ENCODE data around the gene CBFA2T3.
"Not testable (repeated sequence)": the region's sequence is repeated elsewhere in the genome, so short reads cannot be mapped to it uniquely, and the experiment has no call there.

The CBFA2T3 gene

GRCh38 chr16:88906535-88907105, 70.4 kb downstream of the CBFA2T3 start:
- DNase-seq (ENCODE audit: low read depth) = no peak

GRCh38 chr16:88906020-88906419, 71.0 kb downstream of the CBFA2T3 start:
- no peak for DNase-seq (ENCODE audit: low read depth)

DNA sequence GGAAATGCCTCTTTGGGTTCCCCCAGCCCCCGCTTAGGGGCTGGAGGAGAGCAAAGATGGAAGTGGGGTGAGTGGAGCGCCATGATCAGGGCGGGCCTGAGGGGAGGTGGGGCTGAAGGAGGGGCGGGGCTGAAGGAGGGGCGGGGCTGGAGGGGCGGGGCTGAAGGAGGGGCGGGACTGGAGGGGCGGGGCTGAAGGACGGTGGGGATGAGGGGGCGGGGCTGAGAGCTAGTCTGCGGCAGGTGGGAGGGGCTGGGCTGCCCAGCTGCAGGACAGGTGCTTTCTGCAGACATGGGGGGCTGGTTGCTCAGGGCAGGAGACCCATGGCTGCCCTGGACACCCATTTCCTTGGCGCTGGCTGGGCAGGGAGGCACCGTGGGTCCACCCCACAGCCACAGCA, 71.4 kb downstream of the CBFA2T3 start:
- no peak for DNase-seq (ENCODE audit: low read depth)

DNA sequence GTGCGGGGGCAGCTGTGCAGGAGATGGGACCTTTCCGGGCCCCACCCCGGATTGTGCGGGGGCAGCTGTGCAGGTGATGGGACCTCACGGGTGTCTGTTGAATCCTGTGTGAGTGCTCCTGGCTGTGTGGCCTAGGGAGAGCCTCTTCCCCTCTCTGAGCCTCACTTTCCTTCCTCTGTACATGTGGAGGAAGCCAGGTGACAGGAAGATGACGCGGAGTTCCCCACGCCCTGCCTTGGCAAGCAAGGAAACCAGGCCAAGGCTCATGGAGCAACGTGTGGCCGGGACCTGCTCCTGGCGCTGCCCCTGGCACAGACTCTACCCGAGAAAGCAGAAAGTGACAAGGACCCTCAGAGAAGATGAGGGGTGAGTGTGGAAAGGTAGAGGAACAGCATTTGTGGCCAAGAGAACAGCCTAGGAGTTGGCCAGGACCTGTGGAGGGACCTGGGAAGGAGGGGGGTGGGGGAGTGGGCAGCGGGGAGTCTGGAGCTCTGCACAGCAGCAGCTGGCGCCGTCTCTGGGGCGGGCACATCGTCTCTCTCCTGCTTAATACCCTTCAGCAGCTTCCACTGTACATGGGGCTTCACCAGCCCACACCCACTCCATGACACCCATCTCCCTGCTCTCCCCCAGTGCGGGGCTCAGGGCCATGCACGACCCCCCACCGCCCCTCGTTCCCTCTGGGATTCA, 72.2 kb downstream of the CBFA2T3 start:
- DNase-seq (ENCODE audit: low read depth) = no peak

DNA sequence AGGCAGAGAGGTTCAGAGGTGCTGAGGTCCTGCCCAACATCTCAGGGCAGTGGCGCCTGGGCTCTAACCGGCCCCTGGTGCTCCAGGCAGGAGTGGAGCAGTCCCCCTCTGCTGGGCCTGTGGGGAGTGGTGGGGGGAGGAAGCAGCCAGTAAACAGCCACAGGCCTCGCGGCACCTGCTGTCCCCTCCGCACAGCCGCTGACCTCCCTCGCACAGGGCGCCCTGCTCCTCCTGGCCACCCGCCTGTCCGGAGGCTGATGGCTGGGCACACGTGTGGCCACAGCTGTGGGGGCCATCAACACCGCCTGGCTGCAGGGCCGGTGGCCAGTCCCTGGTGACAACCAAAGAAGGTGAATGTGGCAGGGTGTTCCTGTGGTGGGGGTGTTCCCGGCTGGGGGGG, 73.7 kb downstream of the CBFA2T3 start:
- DNase-seq (ENCODE audit: low read depth) = no peak

- no peak for DNase-seq (ENCODE audit: low read depth)
Observed at GRCh38 chr16:88902744-88903143, 74.3 kb downstream of the CBFA2T3 start.

DNA sequence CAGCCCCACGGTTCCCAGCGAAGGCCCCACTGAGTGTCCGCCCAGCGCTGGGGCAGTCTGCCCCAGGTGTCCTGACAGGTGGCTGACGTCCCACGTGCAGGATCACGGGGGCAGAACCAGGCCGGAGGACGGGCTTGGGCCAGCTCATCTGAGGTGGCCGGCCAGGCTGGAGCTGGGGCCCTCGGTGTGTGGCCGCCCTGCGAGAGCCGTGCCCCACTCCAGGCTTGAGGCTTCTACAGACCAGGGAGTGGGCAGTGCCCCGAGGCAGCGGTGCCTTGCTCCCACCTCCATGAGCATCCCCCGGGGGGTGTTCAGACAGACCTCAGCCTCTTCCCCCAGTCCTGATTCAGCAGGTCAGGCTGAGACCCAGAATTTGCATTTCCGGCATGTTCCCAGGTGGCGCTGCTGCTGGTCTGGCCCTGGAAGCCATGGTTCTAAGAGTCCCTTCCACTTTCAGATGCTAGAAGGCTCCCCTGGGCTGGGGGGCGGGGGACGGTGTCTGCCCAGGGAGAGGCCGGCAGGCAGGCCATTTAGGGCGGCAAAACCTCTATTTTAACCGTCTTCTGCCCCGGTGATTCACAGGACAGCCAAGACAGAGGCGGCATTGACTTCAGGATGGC, 75.2 kb downstream of the CBFA2T3 start:
- no peak for DNase-seq (ENCODE audit: low read depth)

DNA sequence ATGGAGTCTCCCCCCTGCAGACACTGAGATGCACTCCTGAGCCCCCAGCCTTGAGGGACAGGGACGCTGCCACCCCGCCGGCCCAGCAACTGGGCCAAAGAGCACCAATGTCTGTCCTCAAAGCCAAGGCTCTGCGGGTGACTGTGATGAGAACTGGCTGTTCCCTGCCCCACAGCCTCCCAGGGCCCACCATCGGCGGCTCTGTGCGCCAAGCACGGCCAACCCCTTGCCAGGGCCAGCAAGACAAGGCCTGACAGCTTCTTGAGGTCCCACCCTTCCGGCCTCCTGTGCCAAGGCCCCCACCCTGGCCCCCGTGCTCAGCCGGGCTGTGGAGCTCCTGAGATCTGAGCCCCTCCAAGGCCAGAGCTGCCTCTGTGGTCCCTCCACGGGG, 76.3 kb downstream of the CBFA2T3 start:
- no peak for DNase-seq (ENCODE audit: low read depth)

- DNase-seq (ENCODE audit: low read depth) = no peak
Observed at GRCh38 chr16:88899901-88900661, 76.9 kb downstream of the CBFA2T3 start.

- DNase-seq (ENCODE audit: low read depth) = no peak
Observed at GRCh38 chr16:88897696-88898425, 79.1 kb downstream of the CBFA2T3 start.

DNA sequence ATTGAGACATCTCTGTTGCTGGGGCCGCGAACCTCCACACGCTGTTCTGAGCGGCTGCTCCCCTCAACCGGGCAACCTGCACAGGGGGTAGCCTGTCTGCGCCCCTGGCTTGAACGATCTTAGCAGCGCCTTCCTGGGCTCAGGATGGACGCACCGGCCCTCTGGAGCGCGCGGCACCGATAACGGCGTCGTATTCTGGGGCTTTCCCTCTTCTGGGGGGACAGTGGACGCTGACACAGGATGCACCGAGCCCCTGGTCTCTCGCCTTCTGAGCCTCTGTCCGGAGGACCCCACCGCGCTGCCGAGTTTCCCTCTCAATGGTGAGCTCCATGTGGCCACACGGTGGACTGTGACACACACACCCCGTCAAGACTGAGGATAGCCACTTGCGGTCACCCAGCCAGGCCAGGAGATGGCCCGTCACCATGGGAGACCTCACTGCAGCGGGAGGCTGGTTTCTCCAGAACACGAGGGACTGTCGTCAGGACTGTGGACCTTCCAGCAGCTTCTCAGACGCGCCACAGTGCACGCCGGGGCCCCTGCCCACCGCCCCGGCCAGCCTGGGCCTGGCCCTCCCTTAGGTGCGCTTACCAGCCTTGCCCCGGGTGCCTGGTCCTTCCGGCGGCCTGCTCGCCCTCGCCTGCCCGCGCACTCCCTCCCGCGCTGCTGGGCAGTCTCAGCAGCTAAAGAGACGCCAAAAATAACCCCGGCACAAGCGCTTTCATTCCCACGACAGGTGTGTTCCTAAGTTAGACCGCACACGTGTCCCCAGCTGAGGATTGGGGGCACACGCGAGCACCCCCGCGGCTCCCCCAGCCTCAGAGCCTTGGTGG, 80.6 kb downstream of the CBFA2T3 start:
- no peak for DNase-seq (ENCODE audit: low read depth)

DNA sequence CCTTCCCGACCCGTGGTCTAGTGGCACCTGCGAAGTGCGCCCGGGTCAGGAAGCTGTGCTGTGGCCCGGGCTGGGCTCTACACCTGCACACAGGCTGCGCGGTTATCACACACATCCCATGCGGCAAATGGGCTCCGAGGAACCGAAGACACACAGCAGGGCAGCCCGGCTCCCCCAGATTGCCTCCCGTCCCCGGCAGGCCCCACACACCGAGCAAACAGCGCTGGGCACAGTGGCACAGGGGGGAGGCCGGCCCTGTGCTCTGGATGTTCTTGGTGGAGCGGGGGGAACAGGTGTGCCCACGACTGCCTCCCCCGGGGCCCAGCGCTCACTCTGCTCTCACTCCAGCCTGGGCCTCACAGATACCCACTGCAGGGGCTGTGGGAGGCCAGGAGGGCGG, 81.7 kb downstream of the CBFA2T3 start:
- DNase-seq (ENCODE audit: low read depth) = no peak

- no peak for DNase-seq (ENCODE audit: low read depth)
Observed at GRCh38 chr16:88894681-88895300, 82.2 kb downstream of the CBFA2T3 start.

DNA sequence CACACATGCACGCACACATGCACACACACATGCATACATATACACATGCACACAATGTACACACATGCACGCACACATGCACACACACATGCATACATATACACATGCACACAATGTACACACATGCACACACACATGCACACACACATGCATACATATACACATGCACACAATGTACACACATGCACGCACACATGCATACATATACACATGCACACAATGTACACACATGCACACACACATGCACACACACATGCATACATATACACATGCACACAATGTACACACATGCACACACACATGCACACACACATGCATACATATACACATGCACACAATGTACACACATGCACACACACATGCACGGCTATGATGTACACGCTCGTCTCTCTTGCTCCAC, 82.7 kb downstream of the CBFA2T3 start:
- not testable (repeated sequence) for DNase-seq (ENCODE audit: low read depth)

DNA sequence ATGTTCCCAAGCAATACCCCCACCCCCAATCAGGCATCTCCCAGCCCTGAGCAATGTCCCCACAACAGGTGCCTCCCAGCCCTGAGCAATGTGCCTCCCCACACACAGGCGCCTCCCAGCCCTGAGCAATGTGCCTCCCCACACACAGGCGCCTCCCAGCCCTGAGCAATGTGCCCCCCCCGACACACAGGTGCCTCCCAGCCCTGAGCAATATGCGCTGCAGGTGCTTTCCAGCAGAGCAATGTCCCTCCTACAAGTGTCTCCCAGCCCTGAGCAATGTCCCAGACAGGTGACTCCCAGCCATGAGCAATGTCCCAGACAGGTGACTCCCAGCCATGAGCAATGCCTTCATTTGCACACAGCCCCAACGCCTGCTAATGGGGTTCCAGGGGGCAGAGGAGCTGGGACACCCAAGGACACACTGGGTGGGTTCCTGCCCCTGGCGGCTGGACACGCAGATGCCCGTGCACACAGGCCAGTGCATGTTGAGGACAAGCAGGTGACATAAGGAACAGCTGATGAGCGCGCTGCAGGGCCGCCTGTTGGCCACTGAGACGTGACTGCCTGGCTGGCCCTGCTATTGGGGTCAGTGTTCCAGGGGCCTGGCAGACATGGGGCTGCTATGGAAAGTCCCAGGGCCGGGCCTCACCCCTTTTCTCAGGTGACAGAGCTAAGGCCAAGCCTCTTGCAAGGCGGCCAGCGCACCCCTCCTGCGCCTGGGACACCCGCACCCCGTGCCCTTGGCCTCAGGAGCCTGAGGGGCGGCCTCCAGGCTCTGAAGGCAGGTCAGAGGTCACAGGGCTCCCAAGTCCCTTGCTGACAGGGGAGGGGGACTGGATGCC, 83.7 kb downstream of the CBFA2T3 start:
- DNase-seq (ENCODE audit: low read depth) = no peak

- DNase-seq (ENCODE audit: low read depth) = no peak
Observed at GRCh38 chr16:88892065-88892464, 84.9 kb downstream of the CBFA2T3 start.

DNA sequence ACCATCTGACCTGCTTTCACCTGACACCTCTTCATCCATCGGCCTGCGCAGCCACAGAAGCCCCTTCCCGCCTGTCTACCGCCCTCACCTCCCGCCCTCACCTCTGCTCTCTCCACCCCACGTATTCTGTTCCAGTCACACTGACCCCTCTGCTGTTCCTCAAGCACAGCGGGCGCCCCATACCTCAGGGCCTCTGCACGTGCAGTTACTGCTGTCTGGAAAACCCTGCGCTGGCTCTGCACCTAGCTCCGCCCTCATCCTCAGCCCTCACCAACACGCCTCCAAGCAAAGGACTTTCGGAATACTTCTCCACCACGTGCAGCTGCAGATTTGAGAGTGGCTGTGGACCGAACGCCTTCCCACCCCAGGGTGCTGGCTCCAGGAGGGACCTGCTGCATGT, 85.9 kb downstream of the CBFA2T3 start:
- no peak for DNase-seq (ENCODE audit: low read depth)

GRCh38 chr16:88889702-88890352, 87.2 kb downstream of the CBFA2T3 start:
- DNase-seq (ENCODE audit: low read depth) = not testable (repeated sequence)
